Measurements from ENCODE around the gene NRG2.

GRCh38 chr5:139831624-139832023, 211.5 kb downstream of the NRG2 start:
- TF ChIP-seq POLR2A (IDR thresholded peaks at IDR 0.05; ENCODE audit: low read depth, low read length) (no peak), POLR2AphosphoS5 (IDR thresholded peaks at IDR 0.05; ENCODE audit: low read depth, low read length) (no peak), TAF1 (IDR thresholded peaks at IDR 0.05; ENCODE audit: borderline replicate concordance, low read depth, low read length) (no peak)
